Left kidney (tissue), 2 donors: ENCODE measurements around the gene CLMN. TPM values are rescaled to one million over a fixed set of nuclear protein-coding genes. Genes with fewer than 3 reads are reported as not detected.
"Not testable (repeated sequence)": the region's sequence is repeated elsewhere in the genome, so short reads cannot be mapped to it uniquely, and the experiment has no call there.

Source experiments
- DNase-seq: peaks from one replicate; pipeline ENCODE4 v3.0.0-alpha.2; 2013
- polyA plus RNA-seq: library from polyadenylated mRNA; unstranded; fragments of 120-200 nt; gene quantifications from one replicate; pipeline ENCODE4 v1.2.1, GENCODE V29; 2013; ENCODE audit not compliant: insufficient read length

Gene CLMN
- polyA plus RNA-seq, 1 donor = 32.8 TPM

DNA sequence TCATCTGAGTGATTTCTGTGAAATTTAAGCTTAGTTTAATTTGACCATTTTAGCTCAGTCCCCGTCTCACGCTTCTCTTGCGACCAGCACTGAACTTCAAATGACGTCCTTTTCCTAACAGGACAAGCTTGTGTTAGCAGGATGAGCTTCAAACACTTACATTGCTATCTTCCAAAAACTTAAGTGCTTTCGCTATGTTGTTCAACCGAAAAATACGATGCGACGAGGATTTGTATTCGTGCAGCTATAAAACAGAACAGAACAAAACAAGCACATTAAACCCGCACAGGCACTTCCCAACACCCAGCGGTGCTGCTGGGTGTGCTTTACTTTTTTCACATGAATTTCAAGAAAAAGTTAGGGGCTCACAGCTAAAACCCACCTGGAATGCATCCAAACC is 98.2 kb downstream of the CLMN start:
- no peak for DNase-seq

DNA sequence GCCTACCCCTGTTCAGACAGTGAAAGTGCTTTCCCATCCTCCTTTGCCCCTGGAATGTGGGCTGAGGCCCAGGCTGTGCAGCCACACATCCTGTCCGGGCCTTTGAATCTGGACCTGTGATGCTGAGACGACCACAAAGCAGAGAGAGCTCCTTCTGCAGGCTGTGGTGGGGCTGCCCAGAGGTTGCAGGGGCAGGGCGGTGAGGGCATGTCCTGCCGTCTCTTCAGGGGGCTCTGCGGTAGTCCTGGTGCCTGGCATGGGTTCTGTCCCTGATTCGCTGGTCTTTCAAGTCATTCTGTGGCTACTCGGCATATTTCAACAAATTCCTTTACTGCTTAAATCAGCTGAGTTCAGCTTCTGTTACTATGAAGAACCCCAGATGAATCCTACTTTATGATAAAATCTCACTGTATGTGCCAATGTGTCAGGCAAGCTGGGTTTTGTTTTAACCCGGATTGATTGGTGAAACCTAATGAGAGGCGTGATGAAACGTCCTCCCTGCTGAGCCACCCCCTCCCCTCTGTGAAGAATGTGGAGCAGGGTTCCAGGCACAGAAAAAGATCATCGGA is 99.0 kb downstream of the CLMN start:
- DNase-seq = no peak

DNA sequence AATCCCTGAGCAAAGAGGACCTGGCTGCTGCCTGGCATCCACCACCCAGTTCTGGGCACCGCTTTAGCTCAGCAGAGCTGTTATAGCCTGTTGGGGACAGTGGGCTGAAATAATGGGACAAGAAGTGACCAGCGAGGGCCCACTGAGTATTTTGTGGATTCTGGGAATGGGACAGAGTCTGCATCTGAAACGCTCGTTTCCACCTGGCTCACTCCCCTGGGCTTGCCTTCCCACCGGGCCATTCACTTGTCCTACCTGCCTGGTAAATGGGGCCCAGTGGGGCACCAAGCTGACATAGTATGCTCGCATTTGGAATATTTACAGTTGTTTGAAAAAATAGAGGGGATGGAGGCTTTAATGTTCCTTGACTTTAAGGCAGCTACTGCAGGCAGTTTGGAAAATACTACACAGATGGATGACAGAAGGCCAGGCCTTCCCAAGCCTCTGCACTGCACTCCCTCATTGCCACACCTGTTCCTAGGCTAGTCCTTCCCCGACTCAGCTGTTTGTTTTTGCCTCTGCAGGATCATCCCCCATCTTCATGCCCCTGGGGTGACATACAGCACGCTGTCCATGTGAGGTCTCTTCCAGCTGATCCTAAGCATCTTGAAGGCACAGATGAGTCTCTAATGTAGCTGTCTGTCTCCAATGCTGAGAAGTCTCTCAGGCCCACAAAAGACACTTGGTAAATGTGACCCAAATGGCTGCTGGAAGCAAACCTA is 101.1 kb downstream of the CLMN start:
- no peak for DNase-seq

DNA sequence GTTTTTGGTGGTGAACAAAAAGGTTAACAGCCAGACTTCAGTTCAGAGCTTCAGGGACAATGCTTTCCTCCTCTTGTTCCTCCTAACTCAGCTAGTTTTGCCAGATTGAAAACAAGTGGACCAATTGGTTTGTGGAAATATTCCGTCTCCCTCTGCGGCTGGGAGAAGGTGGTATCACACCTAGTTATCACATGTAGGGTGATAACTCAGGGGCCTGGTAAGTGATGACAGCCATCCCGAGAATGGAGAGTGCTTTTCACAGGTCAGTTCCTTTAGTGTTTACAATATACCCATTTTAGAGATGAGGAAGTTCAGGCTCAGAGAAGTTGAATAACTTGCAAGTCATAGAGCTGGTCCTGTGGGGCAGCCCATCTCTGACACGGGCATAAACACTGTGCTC is 101.7 kb downstream of the CLMN start:
- no peak for DNase-seq

DNA sequence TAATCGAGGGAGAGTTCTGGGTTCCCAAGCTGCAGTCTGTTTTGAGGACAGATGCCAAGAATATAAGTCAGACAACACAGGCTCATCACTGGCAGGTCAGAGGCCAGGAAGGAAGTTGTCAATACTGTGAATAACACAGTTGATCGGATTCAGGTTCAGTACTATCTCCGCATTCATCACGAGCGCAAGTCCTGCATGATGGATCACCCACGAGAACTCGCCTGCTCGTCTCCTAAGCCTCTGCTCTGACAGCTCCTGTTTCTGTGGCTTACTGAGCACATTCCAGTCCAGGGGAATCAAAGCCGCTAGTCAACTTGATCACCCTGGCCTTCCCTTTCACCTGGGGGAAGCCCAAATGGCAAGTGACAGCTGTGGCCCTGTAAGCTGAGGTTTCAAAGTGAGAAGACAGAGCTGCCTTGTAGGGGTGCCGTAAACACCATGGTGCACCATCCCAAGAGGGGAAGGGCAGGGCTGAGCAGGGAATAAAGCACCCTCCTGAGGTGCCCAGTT is 102.3 kb downstream of the CLMN start:
- no peak for DNase-seq

DNA sequence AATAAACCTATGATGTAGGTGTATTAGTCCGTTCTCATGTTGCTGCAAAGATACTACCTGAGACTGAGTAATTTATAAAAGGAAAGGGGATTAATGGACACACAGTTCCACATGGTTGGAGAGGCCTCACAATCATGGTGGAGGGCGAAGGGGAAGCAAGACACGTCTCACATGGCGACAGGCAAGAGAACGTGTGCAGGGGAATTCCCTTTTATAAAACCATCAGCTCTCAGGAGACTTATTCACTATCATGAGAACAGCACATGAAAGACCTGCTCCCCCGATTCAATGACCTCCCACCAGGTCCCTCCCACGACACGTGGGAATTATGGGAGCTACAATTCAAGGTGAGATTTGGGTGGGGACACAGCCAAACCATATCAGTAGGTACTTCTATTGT is 103.7 kb downstream of the CLMN start:
- no peak for DNase-seq

DNA sequence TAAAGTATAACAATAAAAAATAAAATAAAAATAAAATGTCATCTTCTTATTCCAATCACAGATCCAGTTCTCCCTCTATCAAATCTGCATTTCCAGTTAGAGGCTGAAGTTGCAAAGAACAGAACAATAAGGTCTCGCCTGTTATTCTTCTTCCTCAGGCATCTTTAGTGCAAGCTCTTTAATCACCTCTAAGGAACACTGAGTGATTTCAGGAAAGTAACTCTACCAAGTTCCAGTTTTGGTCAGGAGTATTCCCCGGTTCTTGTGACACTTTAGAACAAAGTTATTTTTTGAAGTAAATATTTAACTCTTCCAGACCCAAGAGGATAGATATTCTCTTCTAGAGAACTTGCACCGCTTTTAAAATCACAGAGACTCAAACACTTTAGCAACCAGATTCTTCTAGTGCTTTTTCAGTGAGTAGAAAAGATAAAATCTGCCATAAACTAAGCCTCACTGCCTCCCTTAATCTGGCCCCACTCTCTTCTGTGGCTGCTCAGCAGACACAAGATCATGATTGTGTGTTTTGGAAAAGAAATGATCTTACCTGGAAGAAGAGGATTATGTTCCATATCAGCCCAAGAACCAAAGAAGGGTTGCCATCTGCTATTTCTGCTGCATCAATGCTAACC is 104.5 kb downstream of the CLMN start:
- DNase-seq = no peak

DNA sequence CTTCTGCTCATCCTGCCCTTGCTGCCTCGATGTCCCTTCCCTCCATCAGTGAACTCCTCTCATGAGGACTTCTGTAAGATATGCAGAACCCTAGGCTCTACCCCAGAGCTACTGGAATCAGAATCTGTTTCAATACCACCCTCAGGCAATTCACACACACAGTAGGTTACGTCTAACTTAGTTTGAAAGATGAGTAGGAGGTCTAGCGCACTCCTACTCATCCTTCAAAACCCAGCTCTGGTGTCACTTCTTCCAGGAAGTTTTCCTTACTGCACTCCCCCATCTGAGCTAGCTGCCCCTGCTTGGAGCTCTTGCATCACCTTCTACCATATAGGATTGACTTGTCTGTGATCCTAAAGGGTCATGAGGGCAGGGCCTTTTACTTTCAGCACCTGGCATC is 105.9 kb downstream of the CLMN start:
- DNase-seq = no peak

DNA sequence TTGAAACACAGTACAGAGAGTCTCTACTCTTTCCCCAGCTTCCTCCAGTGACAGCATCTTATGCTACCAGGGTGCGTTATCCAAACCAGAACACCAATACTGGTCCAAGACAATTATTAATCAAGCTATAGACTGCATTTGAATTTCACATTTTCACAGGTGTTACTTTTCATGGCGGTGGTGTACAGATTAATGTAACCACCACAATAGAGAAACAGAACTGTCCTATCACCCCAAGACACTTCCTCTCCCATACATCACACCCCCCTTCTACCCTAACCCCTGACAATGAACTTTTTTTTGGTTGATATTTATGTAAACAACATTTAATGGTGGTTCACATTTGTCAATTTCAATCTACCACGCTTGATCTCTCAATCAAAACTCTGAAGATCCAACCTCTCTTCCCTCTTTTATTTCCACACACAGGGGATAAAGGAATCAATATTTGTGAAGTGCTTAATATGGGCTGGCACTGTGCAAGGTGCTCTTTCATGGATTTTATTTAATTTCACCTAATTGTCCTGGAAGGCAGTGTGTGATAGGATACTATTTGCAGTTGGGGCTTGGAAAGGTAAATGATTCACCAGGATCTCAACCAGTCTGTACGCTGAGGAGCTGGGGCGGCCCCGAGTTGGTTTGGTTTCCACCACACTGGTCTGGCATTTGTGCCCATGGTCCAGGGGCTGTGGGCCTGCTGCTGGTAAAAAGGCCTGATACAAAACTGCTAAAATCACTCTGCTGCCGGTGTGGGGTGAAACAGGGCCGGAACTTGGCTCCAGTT is 107.8 kb downstream of the CLMN start:
- DNase-seq = no peak

DNA sequence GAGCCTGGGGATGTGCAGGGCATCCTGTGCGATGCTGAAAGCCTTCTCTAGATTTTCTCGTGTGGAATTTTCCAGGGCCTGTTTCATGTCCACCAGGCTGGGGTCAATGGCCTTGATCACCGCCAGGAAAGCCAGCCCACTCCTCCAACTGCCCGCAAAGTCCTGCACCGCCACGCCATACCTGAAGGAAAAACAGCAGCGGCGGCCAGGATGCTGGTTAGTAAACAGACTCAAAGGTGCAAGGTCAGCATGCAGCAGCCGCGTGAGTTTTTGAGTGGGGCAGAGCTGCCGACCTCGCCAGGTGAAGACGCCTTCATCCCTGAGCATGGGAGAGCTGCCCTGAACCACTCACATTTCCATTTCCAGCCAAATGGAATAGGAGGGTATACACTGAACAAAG is 109.0 kb downstream of the CLMN start:
- DNase-seq = no peak

DNA sequence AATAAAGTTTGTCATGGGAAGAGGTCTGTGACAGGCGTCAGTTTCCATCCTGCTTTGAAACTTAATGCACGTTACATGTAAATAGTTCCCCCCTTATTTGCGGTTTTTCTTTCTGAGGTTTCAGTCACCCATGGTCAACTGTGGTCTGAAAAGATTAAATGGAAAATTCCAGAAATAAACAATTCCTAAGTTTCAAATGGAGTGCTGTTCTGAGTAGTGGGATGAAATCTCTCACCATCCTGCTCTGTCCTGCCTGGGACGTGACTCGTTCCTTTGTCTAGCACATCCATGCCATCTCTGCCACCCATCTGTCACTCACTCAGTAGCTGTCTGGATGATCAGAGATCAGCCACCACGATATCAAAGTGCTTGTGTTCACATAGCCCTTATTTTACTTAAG is 111.1 kb downstream of the CLMN start:
- no peak for DNase-seq

DNA sequence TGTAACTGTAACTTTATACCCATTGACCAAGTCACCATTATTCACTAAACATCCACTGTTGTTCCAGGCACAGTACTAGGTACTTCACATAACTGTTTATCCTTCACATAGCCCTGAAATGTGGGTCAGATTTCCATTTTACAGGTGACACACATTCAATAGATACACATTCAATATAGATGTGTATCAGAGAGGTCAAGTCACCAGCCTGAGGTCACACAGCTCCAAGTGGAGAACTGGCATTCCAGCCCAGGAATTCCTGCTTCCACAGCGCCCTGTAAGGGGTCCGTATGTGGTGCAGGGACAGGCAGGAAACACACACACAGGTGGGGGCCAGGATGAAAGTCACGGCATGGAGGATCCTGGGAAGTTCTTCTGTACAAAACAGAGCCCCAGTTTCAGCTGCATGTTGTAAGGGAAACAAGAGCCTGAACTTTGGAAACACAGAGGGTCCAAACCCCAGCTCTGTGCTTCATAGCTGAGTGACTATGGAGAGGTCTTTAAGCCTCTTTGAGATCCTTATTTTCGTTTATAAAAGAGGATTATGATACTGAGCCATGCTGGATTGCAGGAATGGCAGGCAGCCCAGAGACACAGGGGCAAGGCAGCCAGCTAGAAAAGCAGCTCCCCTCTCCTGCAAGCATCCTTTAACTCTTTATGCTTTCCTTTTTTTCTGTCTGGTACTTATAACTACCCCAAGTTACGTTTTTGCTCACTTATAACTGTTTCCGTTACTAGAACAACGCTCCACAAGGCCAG is 112.1 kb downstream of the CLMN start:
- DNase-seq = no peak

DNA sequence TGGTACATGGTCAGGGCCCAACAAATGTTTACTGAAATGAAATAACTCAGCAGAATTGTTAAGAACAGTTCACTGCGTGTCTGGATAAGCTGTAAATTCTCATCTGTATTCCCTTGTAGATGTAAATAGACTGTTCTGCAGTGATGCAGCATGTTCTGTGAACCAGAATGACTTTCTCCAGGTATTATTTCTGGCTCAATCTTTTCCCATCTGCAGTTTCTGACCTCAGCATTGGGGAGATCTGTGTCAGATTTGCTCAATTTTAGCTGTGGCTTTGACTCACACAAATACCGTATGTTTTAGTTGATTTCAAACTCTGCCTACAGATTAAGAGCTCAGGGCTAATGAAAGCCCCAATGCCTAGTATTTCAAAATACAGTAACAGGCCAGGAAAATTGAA is 113.2 kb downstream of the CLMN start:
- DNase-seq = no peak

DNA sequence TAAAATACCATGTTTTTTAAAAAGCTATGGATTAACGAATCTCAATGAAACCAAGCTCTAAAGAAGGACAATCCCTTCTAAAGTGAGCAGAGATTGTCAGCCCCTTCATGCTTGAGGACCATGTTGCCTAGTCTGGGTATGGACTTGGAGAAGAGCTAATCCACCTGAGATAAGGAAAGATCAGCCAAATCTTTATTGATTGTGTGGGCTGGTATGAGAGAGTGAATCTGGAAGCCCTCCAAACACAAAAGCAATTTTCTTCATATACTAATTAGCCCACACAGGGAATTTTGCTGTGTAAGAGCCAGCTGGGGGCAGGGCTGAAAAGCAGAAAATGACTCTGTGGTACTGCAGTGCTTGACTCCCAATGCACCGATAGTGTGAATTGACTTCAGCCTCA is 115.0 kb downstream of the CLMN start:
- no peak for DNase-seq

DNA sequence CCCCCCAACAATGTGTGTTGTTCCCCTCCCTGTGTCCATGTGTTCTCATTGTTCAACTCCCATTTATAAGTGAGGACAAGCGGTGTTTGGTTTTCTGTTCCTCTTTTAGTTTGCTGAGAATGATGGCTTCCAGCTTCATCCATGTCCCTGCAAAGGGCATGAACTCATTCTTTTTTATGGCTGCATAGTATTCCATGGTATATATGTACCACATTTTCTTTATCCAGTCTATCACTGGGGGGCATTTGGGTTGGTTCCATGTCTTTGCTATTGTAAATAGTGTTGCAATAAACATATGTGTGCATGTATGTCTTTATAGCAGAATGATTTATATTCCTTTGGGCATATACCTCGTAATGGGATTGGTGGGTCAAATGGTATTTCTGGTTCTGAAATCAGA is 118.0 kb downstream of the CLMN start:
- not testable (repeated sequence) for DNase-seq

DNA sequence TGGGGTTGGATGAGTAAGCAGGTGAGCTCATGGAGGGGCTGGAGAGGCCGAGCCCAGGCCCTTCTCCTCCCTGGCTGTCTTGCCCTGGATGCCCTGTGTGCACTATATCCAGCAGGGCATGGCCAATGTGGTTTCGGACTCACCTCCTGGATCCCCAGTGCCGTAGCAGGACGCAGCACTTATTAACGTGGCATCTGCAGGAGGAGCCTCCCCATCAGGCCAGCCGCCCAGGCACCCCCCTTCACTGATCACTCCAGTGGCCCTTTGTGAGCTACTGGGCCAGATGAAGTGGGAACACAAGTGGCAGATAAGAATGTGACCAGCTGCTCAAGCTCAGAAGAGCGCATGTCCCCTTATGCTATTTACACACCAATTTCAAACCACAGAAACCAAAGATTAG is 119.3 kb downstream of the CLMN start:
- no peak for DNase-seq

DNA sequence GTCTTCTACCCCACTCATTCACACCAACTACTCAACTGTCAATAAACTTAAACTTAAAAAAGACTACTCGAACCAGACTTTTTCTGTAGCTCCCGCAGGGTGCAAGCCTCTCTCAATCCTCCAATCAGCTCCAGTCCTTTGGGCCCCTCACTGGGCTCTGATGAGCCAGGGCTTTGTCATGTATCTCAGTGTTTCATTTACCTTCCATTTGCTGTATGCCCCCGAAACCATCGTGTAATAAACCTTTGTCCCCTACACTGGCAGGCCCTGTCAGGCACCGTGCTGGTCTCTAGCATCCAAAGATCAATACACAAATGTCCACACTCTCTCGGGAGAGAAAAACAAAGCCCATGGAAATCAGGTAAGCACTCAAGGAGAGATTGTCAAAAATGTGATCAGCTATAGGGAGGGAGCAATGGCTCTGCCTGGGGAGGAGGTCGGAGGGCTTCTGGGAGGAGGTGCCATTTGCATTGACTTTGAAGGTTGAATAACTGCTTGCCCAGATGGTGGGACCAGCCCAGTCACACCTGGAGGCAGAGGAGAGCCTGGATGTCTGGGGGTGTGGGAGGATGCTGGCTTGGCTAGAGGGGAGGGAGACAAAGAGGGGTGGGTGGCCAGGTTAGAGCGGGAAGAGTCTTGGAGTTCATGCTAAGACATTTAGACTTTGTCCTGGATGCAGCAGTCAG is 120.3 kb downstream of the CLMN start:
- no peak for DNase-seq

DNA sequence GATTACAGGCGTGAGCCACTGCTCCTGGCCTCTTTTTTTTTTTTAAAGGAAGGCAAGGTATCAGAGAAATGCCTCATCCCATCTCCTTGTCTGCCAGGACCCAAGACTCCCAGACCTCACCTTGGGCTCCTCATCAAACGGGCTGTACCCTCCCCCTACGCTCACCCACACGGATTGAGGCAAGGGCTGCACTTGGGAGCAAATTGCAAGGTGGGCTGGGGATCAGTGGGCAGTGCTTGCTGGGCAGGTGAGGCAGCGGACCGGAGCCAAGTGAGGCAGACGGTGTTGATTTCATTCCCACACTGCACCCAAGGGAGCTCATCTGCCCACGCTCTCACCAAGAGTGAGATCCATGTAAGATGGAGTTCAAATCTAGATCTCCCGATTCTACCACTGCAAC is 121.4 kb downstream of the CLMN start:
- DNase-seq = no peak

DNA sequence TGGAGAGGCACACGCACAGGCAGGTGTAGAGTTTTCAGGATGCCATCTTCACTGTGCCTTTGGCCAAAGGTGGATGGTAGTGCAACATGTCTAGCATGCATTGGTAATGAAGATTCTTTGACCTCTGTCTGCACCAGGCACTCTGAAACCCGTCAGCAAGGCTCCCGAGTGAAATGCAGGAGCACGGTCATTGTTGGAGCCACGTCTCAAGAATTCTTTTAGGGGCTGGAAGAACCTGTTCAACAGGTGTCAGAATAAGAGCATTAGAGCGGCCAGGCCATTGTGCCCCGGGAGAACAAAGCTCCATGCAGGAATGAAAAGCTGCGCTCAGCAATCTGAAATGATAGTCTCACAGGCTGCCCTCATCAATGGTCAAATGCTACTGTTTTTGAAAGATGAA is 122.2 kb downstream of the CLMN start:
- DNase-seq = no peak

DNA sequence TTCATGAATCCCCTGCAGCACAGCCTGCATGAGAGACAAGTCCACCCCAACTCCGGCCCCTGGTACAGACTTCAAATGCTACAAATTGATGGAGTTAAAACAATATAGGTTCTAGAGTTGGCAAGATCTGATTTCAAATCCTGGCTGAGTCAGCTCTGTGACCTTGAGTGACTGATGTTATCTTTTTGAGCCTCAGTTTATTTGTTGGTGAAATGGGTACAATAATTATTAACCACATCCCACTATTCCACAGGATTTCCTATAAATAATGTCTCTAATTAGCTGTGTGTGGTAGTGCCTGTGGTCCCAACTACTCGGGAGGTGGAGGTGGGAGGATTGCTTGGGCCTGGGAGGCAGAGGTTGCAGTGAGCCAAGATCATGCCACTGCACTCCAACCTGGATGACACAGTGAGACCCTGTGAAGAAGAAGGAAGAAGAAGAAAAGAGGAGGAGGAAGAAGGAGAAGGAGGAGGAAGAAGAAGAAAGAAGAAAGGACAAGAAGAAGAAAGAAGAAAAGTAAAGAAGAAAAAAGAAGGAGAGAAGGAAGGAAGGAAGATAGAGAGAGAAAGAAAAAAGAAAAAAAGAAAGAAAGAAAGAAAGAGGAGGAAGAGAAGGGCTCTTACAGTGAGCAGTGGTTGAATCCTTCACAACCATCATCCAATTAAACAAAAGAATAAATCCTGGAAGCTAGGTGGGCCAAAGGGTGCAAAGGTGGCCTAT is 122.7 kb downstream of the CLMN start:
- no peak for DNase-seq

DNA sequence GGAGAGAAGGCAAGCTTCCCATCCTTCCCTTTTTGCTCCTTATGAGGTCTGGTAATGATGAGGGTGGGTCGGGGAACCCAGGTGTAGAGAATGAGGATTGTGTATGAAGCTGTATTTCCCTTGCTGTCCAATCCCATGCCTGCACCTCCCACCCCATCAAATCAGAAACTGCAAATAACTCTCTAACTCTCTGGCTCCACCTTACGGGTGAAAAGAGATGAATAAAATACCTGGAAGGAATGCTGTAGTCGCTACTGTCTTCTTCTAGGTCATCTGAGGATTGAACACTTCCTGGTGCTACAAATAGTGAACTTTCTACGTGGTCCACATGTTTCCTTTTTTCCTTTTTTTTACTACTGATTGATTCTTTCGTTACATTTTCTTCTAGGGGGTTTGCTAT is 123.4 kb downstream of the CLMN start:
- DNase-seq = no peak
